Lower leg skin (tissue), 4 donors: Measurements from ENCODE around the gene ZFP28. TPM values are rescaled to one million over a fixed set of nuclear protein-coding genes. Genes with fewer than 3 reads are reported as not detected.

Experiments
- DNase-seq, 2 donors: peaks; one replicate each; pipeline ENCODE4 v3.0.0-alpha.2; 2019; ENCODE audit warnings: low spot score in 2 of 2
- H3K4me3 ChIP-seq: fragments of 200-600 bp; sonication (generic); 2 replicates; pipeline ENCODE4 v1.5.1; 2017; ENCODE audit warnings: mild to moderate bottlenecking, low read depth; ENCODE audit not compliant: poor library complexity, severe bottlenecking
- POLR2A ChIP-seq, 2 donors: fragments of 450-650 bp; IDR thresholded peaks; one replicate each; pipeline ENCODE4 v1.6.1; 2016 to 2017; ENCODE audit warnings: antibody characterized with exemption in 2 of 2, mild to moderate bottlenecking in 1 of 2, moderate library complexity in 1 of 2
- WGBS, 2 donors: methylation state at CpG; one replicate each; pipeline ENCODE4 v1.1.5; 2018; 5-methylcytosine and 5-hydroxymethylcytosine counted together
- intact Hi-C: fragments of 100-400 bp; cut with DNase I; formaldehyde crosslinking; loops from one replicate; pipeline ENCODE4 v1.15.0; 2023; ENCODE audit warnings: low total_unique reads
- total RNA-seq, 4 donors: library from RNA; depleted of rRNA; stranded (reverse); fragments of >200 nt; gene quantifications; one replicate each; pipeline ENCODE4 v1.1.0, GENCODE V29; 2016
- TF ChIP-seq, protein P1 (sequence below), 3 donors: fragments of 450-650 bp; IDR thresholded peaks; one replicate each; pipeline ENCODE4 v1.5.1; 2016; ENCODE audit warnings: antibody characterized with exemption in 3 of 3, mild to moderate bottlenecking in 3 of 3, moderate library complexity in 2 of 3

ZFP28 gene
- 1 to 10 TPM; 5.3 to 7.4 (median 6.8) TPM for total RNA-seq

DNA sequence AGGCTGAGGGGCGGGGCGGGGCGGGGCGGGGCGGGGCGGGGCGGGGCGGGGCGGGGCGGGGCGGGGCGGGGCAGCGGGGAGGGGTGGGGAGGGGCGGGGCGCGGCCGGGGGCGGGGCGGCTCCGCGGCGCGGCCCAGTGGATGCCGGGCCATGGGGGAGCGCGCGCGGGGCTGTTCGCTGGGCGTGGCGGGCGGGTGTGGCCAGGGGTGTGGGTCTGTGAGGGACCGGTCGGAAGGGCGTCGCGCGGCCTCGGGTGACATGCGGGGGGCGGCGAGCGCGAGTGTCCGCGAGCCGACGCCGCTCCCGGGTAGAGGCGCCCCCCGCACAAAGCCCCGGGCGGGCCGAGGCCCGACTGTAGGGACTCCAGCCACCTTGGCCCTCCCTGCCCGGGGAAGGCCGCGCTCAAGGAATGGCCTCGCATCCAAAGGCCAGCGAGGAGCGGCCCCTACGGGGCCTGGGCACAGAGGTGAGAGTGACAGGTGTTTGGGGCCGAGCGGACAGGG, at the start of gene ZFP28:
Gene ZFP28 (plus strand): TSS at position 188 of the 503 bp plus-strand sequence. CDS start 71 bp downstream, at position 259.
- intact Hi-C loops = no loop called here
- peak within 1 kb of the TSS; percentile 49 for H3K4me3 ChIP-seq
- DNase-seq = peak; percentile 58 to 93
- 0 to 1% methylated on average over 11 to 25 of the region's 65 CpGs for WGBS, 2 donors
- TF ChIP-seq POLR2A (IDR thresholded peaks at IDR 0.05) = no peak
- TF ChIP-seq, protein P1, sequence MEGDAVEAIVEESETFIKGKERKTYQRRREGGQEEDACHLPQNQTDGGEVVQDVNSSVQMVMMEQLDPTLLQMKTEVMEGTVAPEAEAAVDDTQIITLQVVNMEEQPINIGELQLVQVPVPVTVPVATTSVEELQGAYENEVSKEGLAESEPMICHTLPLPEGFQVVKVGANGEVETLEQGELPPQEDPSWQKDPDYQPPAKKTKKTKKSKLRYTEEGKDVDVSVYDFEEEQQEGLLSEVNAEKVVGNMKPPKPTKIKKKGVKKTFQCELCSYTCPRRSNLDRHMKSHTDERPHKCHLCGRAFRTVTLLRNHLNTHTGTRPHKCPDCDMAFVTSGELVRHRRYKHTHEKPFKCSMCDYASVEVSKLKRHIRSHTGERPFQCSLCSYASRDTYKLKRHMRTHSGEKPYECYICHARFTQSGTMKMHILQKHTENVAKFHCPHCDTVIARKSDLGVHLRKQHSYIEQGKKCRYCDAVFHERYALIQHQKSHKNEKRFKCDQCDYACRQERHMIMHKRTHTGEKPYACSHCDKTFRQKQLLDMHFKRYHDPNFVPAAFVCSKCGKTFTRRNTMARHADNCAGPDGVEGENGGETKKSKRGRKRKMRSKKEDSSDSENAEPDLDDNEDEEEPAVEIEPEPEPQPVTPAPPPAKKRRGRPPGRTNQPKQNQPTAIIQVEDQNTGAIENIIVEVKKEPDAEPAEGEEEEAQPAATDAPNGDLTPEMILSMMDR (IDR thresholded peaks at IDR 0.05) = no peak

DNA sequence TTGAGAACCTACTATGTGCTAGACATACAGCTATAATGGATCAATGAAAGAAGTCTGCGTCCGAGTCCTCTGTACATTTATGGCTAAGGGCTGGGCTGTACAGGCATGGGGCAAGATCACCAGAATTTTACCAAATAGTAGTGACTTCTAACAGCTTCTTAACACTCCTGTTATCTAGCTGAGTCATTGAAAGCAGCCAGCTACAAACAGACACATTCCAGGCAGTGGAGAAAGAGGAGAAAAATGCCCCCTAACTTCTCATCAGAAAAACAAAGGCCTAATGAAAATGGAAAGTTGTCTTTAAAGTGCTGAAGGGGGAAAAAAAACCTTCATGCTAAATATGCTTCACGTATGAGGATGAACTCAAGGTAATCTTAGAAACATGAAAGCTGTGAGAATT, 47.3 kb upstream of the ZFP28 start:
- 77 to 85% methylated on average over 3 of the region's 3 CpGs for WGBS, 2 donors
- DNase-seq = no peak
- intact Hi-C loops = no loop called here
- no peak overlapping the region for H3K4me3 ChIP-seq
- TF ChIP-seq POLR2A (IDR thresholded peaks at IDR 0.05) = no peak
- TF ChIP-seq, protein P1 (IDR thresholded peaks at IDR 0.05) = no peak

DNA sequence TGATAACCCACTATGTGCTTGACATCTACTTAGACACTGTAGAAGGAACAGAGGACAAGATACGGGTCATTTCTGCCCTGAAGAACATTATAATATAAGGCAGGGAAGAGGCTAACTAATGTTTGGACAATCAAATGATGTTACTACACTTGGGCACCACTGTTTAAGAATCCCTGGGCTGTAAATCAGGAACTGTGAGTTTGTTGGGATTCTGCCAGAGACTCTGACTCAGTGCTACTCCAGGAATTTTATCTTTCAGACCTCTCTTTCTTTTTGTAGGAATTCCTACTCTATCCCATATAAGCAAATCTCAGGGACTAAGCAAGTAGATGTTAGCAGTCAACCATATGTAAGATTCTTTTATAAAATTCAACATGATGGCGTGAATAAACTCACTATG, 34.2 kb upstream of the ZFP28 start:
- intact Hi-C loops = no loop called here
- TF ChIP-seq, protein P1 (IDR thresholded peaks at IDR 0.05) = no peak
- no peak for TF ChIP-seq POLR2A (IDR thresholded peaks at IDR 0.05)
- WGBS, 2 donors = 97 to 98% methylated on average over 2 of the region's 2 CpGs
- no peak for DNase-seq
- no peak overlapping the region for H3K4me3 ChIP-seq

DNA sequence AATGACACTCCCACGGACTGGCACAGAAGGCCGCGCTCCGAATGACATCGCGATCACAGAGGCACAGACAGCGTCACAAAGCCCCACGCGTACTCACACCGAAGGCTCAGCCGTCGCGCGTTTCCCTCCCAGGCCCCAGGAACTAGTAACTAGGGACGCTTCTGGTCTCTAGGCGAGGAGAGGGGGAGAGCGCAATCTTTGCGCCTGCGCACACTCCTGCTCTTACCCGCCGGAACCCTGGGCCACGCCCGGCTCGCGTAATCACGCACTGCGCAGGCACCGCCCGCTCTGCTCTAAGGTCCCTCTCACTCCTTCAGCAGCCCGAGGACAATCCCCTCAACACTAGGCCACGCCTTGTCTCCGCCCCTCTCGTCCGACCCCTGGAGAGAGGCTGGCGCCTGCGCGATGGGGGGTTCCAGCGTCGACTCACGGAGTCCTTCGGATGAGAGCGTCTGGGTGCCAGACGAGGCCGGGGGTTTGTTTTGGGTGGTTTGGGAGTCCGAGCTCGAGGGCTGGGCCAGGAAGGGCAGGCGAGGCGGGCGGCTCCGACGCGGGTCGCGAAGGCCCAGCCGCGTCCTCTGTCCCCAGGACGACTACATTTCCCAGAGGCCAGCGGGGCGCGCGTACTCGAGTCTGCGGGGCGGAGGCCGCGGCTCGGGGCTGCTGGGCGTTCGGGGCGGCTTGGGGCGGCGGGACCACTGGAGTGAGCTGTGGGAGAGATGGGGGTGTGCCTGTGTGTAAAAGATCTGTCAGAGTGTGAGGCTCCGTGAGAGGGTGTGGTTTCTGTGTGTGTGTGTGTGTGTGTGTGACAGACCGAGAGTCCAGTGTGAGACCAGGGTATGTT, 31.1 kb upstream of the ZFP28 start, which contains the start of gene ZNF471:
Gene ZNF471 (plus strand): TSS at position 410 of the 844 bp plus-strand sequence. CDS start 3,717 bp downstream, outside the sequence.
- TF ChIP-seq, protein P1 (IDR thresholded peaks at IDR 0.05) = no peak
- TF ChIP-seq POLR2A (IDR thresholded peaks at IDR 0.05) = no peak
- intact Hi-C loops = loop anchor here (5.0 kb wide), 1 partner anchor 835 kb away; no protein-coding TSS in a partner anchor
- peak; percentile 97 to 99 for DNase-seq
- 2 to 3% methylated on average over 29 to 40 of the region's 74 CpGs for WGBS, 2 donors
- H3K4me3 ChIP-seq = peak within 1 kb of the TSS; percentile 54

DNA sequence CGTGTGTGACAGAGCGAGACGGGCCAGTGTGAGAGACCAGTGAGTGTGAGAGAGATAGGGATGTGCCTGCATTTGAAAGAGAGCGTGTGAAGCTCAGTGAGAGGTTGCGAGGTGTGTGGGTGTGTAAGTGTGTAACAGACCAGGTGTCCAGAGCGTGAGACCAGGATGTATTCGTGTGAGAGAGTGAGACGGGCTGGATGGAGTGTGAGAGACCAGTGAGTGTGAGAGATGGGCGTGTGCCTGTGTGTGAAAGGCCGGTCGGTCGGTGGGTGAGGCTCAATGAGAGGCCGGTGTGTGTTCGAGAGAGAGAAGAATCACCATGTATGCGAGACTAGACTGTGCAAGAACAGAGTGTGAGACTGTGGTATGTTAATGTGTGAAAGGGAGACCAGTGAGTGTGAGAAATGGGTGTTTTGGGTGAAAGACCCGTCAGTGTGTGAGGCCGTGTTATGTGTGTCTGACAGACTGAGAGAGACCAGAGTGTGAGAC, 30.4 kb upstream of the ZFP28 start:
- no peak for DNase-seq

More for the DNA sequence above, 30.4 kb upstream of the ZFP28 start:
- no peak for TF ChIP-seq POLR2A (IDR thresholded peaks at IDR 0.05)
- TF ChIP-seq, protein P1 (IDR thresholded peaks at IDR 0.05) = no peak
- WGBS, 2 donors = 3 to 5% methylated on average over 17 of the region's 17 CpGs
- intact Hi-C loops = loop anchor here (5.0 kb wide), 1 partner anchor 836 kb away; no protein-coding TSS in a partner anchor
- H3K4me3 ChIP-seq = peak overlapping the region; percentile 54
